ENCODE data around the gene TCF7L1. TPM values are rescaled to one million over a fixed set of nuclear protein-coding genes. Genes with fewer than 3 reads are reported as not detected.
A peak's percentile ranks its signal among the peaks of the same experiment; 100 is the strongest.
"Not testable (repeated sequence)": the region's sequence is repeated elsewhere in the genome, so short reads cannot be mapped to it uniquely, and the experiment has no call there.

TCF7L1 gene
- total RNA-seq, 2 donors from 2014 or later, result 0.11 TPM; not detected in 1

DNA sequence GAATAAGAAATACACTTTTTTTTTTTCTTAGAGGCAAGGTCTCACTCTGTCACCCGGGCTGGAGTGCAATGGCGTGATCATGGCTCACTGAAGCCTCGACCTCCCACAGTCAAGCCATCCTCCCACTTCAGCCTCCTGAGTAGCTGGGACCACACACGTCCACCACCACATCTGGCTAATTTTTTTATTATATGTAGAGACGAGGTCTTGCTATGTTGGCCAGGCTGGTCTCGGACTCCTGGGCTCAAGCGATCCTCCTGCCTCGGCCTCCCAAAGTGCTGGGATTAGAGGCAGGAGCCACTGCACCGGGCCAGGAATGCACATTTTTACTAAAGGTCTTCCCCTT lies 192.2 kb downstream of the TCF7L1 start:
- Mint-ChIP-seq H3K27ac (peak overlapping the region; percentile 95 to 100), H3K9me3 (no peaks in the 10 kb centered on the region), H3K36me3 (peaks cover 58 to 84% of the 10 kb centered on the region in 2 donors)
- ATAC-seq (no peak), DNase-seq (ENCODE audit: low spot score in 2 of 2) (no peak)

- H3K9me3 Mint-ChIP-seq, result no peaks in the 10 kb centered on the region
- ATAC-seq (peak; percentile 25 to 58), DNase-seq (ENCODE audit: low spot score in 2 of 2) (peak; percentile 44 to 69)
- H3K27ac Mint-ChIP-seq, result peak overlapping the region; percentile 95 to 100
- peaks cover 53 to 72% of the 10 kb centered on the region in 2 donors for H3K36me3 Mint-ChIP-seq
Observed at GRCh38 chr2:85326406-85327159, 193.4 kb downstream of the TCF7L1 start.

GRCh38 chr2:85327160-85327821 lies 194.1 kb downstream of the TCF7L1 start:
- Mint-ChIP-seq H3K27ac (peak overlapping the region; percentile 95 to 100), H3K9me3 (no peaks in the 10 kb centered on the region), H3K36me3 (peaks cover 49 to 65% of the 10 kb centered on the region in 2 donors)
- peak; percentile 30 to 41 for ATAC-seq
- peak; percentile 61 to 68 for DNase-seq (ENCODE audit: low spot score in 2 of 2)

- peak; percentile 93 to 94 for DNase-seq (ENCODE audit: low spot score in 2 of 2)
- H3K9me3 Mint-ChIP-seq, result no peaks in the 10 kb centered on the region
- H3K36me3 Mint-ChIP-seq, result peaks cover 43 to 58% of the 10 kb centered on the region in 2 donors
- peak; percentile 88 to 95 for ATAC-seq
- peak within 1 kb of the TSS; percentile 95 to 100 for H3K27ac Mint-ChIP-seq
Observed at GRCh38 chr2:85327822-85328617, 194.8 kb downstream of the TCF7L1 start, which contains the start of gene TGOLN2. Gene TGOLN2, minus strand, starts transcription at chr2:85327989. Its CDS starts 27 bp downstream, at chr2:85327962.

GRCh38 chr2:85329181-85329651 lies 196.0 kb downstream of the TCF7L1 start:
- peak overlapping the region in 1 of 2 donors; percentile 95 for H3K27ac Mint-ChIP-seq
- H3K9me3 Mint-ChIP-seq, result no peaks in the 10 kb centered on the region
- ATAC-seq (no peak), DNase-seq (ENCODE audit: low spot score in 2 of 2) (no peak)
- peaks cover 35 to 46% of the 10 kb centered on the region in 2 donors for H3K36me3 Mint-ChIP-seq

GRCh38 chr2:85329701-85330100 lies 196.5 kb downstream of the TCF7L1 start:
- not testable (repeated sequence) for DNase-seq (ENCODE audit: low spot score in 2 of 2); H3K9me3 Mint-ChIP-seq; ATAC-seq
- H3K27ac Mint-ChIP-seq, result peak overlapping the region in 1 of 2 donors; percentile 95
- peaks cover 32 to 42% of the 10 kb centered on the region in 2 donors for H3K36me3 Mint-ChIP-seq

DNA sequence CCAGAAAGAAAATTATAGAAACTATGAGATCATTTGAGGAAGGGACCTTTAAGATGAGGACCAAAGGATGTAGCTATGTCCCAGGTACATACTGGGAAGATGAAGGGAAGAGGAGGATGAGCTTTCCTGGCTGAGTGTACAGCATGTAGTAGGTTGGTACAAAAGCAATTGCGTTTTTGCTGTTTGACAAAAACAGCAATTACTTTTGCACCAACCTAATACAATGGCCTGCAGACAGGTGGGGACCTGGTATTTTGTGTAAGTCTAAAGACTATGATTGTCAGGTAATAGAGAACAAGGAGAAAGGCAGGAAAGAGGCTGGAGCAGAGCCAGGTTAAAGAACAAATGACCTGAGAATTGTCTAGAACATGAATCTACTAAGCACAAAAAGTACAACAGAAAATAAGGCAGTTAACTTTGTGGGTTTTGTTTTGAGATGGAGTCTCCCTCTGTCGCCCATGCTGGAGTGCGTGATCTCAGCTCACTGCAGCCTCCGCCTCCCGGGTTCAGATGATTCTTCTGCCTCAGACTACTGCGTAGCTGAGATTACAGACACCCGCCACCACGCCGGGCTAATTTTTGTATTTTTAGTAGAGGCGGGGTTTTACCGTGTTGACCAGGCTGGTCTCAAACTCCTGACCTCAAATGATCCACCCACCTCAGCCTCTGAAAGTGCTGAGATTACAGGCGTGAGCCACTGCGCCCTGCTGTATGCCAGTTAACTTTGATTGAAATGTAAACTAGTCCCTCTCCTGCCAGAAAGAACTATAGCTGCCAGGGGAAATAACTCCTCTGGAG lies 197.8 kb downstream of the TCF7L1 start:
- DNase-seq (ENCODE audit: low spot score in 2 of 2) (no peak), ATAC-seq (no peak)
- Mint-ChIP-seq H3K27ac (no peak overlapping the region), H3K36me3 (peaks cover 19 to 28% of the 10 kb centered on the region in 2 donors), H3K9me3 (no peaks in the 10 kb centered on the region)

- not testable (repeated sequence) for ATAC-seq; H3K27ac Mint-ChIP-seq; H3K9me3 Mint-ChIP-seq; H3K36me3 Mint-ChIP-seq; DNase-seq (ENCODE audit: low spot score in 2 of 2)
Observed at GRCh38 chr2:85333877-85334276, 200.7 kb downstream of the TCF7L1 start.

DNA sequence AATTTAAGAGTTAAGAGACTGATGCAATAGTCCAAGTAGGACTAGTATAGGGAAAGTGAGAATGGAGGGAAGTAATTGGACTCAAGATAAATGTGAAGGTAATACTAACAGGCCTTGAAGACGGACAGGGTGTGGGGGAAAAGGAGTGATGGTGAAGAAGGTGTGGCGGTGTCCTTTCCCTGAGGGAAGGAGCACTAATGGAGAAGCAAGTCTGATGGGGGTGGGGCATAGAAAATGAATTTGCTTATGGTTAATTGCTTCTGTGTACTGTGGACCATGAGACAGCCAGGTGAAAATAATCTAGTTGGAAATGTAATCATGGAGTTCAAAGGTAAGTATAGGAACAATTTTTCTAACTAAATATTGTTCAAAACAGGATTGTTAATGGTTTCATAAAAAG lies 201.7 kb downstream of the TCF7L1 start:
- H3K36me3 Mint-ChIP-seq, result no peaks in the 10 kb centered on the region
- no peak overlapping the region for H3K27ac Mint-ChIP-seq
- ATAC-seq, result no peak
- DNase-seq (ENCODE audit: low spot score in 2 of 2), result no peak
- no peaks in the 10 kb centered on the region for H3K9me3 Mint-ChIP-seq

DNA sequence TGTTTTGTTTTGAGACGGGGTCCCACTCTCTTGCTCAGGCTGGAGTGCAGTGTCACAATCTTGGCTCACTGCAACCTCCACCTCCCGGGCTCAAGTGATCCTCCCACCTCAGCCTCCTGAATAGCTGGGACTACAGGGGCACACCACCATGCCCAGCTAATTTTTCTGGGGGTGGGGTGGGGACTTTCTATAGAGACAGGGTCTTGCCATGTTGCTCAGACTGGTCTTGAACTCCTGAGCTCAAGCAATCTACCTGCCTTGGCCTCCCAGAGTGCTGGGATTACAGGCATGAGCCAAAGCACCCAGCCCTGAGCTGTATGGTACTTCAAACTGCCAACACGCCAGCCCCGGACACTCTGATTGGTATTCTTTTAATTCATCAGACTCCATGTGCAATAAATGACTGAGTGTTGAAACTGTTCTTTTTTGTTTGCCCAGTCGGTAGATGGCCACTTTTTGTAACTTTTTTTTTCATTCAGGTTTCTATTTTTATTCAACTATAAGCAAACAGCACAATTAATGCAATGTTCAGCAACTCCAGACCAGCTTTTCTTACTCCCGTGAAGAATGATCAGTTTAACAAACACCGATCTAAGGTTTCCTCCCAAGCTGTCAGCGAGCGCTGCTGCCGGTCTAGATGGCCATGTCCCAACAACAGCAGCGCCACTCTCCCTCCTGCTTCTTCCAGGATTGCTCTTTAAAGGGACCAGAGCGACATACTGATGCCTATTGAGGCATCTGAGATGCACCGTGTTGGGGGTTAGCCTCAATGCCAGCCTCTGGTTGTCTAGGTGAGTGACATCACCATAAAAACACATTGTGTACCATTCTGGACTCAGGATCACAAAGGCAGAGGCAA lies 207.1 kb downstream of the TCF7L1 start:
- no peak for ATAC-seq
- Mint-ChIP-seq H3K27ac (no peak overlapping the region), H3K9me3 (no peaks in the 10 kb centered on the region), H3K36me3 (peaks cover 0 to 13% of the 10 kb centered on the region in 2 donors)
- DNase-seq (ENCODE audit: low spot score in 2 of 2), result no peak

GRCh38 chr2:85341269-85342029 lies 208.3 kb downstream of the TCF7L1 start:
- Mint-ChIP-seq H3K36me3 (peaks cover 0 to 13% of the 10 kb centered on the region in 2 donors), H3K27ac (no peak overlapping the region), H3K9me3 (no peaks in the 10 kb centered on the region)
- no peak for ATAC-seq
- DNase-seq (ENCODE audit: low spot score in 2 of 2), result no peak

GRCh38 chr2:85342156-85342555 lies 209.0 kb downstream of the TCF7L1 start:
- DNase-seq (ENCODE audit: low spot score in 2 of 2), result no peak
- Mint-ChIP-seq H3K27ac (peak overlapping the region in 1 of 2 donors; percentile 34), H3K36me3 (peaks cover 0 to 13% of the 10 kb centered on the region in 2 donors), H3K9me3 (no peaks in the 10 kb centered on the region)
- no peak for ATAC-seq

DNA sequence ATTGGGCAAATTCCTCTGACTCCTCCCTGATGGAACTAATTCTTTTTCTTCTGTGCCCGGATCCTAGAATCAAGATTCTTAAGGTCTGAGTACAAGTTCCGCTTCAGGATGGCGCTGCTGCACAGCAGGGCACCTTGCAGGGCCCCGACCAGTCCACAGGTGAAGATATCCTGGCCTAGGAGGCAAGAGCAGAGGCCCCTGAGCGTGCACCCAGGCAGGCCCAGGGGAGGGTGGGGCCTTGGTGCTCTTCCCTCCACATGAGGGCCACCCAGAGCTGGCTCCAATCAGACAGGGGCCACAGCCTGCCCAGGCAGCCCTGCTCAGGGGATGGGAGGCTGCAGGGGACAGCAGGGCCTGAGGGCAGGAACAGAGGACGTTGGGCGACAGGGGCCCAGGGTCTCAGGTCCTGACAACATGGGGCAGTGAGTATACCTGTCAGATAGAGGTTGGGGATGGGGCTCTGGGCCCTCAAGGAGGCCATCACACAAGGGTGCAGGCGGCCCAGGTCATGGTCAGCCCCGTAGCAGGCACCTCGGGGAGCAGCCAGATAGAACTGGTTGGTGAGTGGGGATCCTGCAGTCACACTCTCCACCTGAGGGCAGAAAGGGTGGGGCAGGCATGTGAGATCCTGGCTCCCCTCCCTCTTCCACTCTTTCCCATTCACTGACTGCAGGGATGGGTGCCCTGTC lies 210.2 kb downstream of the TCF7L1 start:
- DNase-seq (ENCODE audit: low spot score in 2 of 2); H3K9me3 Mint-ChIP-seq; H3K27ac Mint-ChIP-seq: not testable (repeated sequence)
- ATAC-seq, result peak; percentile 34 to 49
- H3K36me3 Mint-ChIP-seq, result peaks cover 0 to 19% of the 10 kb centered on the region in 2 donors

DNA sequence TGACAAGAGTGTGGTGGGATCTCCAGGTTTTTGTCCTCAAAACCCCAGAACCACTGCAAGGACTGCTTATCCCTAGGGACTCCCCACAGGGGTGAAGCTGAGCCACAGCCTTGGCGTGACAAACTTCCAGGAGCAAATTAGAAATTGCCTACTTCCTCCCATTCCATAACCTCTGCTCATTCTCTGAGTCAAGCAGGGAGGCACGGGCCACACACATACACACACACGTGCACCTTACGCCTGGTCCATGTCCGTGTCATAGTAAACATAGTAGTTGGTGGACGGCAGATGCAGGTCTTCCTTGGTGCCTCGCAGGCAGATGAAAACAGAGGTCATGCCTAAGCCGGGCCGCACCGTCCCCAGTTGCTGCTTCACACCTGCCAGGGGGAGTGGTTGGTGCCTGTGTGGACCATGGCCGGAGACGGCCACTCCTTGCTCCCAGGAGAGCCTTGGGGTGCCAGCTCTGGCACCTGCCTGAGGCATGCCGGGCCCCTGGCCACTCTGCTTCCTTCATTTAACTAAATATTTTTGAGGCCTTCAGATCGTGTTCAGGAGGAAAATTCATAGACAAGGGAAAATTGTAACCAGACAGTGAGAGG lies 211.3 kb downstream of the TCF7L1 start:
- no peak for DNase-seq (ENCODE audit: low spot score in 2 of 2)
- no peak overlapping the region for H3K27ac Mint-ChIP-seq
- H3K9me3 Mint-ChIP-seq, result no peaks in the 10 kb centered on the region
- peaks cover 0 to 19% of the 10 kb centered on the region in 2 donors for H3K36me3 Mint-ChIP-seq
- ATAC-seq, result peak in 1 of 2 donors; percentile 22

Data from activated naive CD4-positive, alpha-beta T cell treated with anti-CD3 and anti-CD28 coated beads, Interleukin-2, amount 50 U/mL, for 72 hours (primary cell).